CD4-positive, alpha-beta T cell (primary cell): ENCODE results near the gene KRTAP4-6. TPM values are rescaled to one million over a fixed set of nuclear protein-coding genes. Genes with fewer than 3 reads are reported as not detected.

Source experiments
- ATAC-seq: fragments of 200-7000 bp; cut with Tn5 transposase; one replicate; pipeline ENCODE4 v1.10.0; 2022; ENCODE audit warnings: mild to moderate bottlenecking; ENCODE audit not compliant: poor library complexity
- CTCF ChIA-PET: fragments of 350-600 bp; sonication (Branson Sonifier 250); formaldehyde crosslinking; loops from one replicate; lab custom pipeline; 2021; ENCODE audit warnings: antibody characterized with exemption, inconsistent platforms; lab: Charles Lee
- POLR2A ChIA-PET: fragments of 350-600 bp; sonication (Branson Sonifier 250); formaldehyde crosslinking; loops from one replicate; lab custom pipeline; 2021; ENCODE audit warnings: antibody characterized with exemption, inconsistent platforms; lab: Charles Lee
- DNase-seq, 14 experiments: peaks; one replicate each; pipeline ENCODE4 v3.0.0-alpha.2; 2013 to 2020; ENCODE audit warnings: mixed read lengths in 2 of 14
- H3K27ac ChIP-seq, 2 donors: one replicate each; pipeline versions ENCODE4 v1.5.1 to v1.7.0; 2013; ENCODE audit warnings: low read length in 2 of 2, low read depth in 1 of 2, mild to moderate bottlenecking in 1 of 2
- H3K27me3 ChIP-seq, 2 experiments: 1 replicate in 1 of 2; 2 replicates in 1 of 2; pipeline versions ENCODE4 v1.6.1 to v1.7.0; 2013; ENCODE audit warnings: low read length in 2 of 2, control low read depth in 1 of 2, mild to moderate bottlenecking in 1 of 2, moderate library complexity in 1 of 2; ENCODE audit not compliant: insufficient read depth in 2 of 2, control insufficient read depth in 1 of 2
- H3K36me3 ChIP-seq: one replicate; pipeline ENCODE4 v1.6.1; 2013; ENCODE audit warnings: low read length, control low read depth; ENCODE audit not compliant: insufficient read depth
- H3K4me1 ChIP-seq: one replicate; pipeline ENCODE4 v1.6.1; 2013; ENCODE audit warnings: low read length, control low read depth; ENCODE audit not compliant: insufficient read depth
- H3K4me3 ChIP-seq: one replicate; pipeline ENCODE4 v1.5.1; 2013; ENCODE audit warnings: mild to moderate bottlenecking, low read length, moderate library complexity
- H3K9me3 ChIP-seq, 2 experiments: 1 replicate in 1 of 2; 2 replicates in 1 of 2; pipeline versions ENCODE4 v1.6.1 to v1.7.0; 2013; ENCODE audit warnings: low read length in 2 of 2, mild to moderate bottlenecking in 2 of 2, control low read depth in 1 of 2, moderate library complexity in 1 of 2; ENCODE audit not compliant: control insufficient read depth in 1 of 2, insufficient read depth in 1 of 2
- H3K27ac Mint-ChIP-seq: one replicate; pipeline ENCODE4 v1.8.0; 2020; ENCODE audit warnings: mixed read lengths
- H3K27me3 Mint-ChIP-seq: one replicate; pipeline ENCODE4 v1.8.0; 2021; ENCODE audit warnings: mixed read lengths
- H3K36me3 Mint-ChIP-seq: one replicate; pipeline ENCODE4 v1.8.0; 2021; ENCODE audit warnings: low read depth, mixed read lengths
- H3K4me1 Mint-ChIP-seq: one replicate; pipeline ENCODE4 v1.8.0; 2021; ENCODE audit warnings: low read depth, mixed read lengths
- H3K4me3 Mint-ChIP-seq: one replicate; pipeline ENCODE4 v1.8.0; 2020; ENCODE audit warnings: mild to moderate bottlenecking, mixed read lengths
- H3K9me3 Mint-ChIP-seq: one replicate; pipeline ENCODE4 v1.8.0; 2020; ENCODE audit warnings: mixed read lengths
- CTCF ChIP-seq: fragments of 200-600 bp; IDR thresholded peaks from one replicate; pipeline ENCODE4 v1.8.0; 2022; ENCODE audit warnings: antibody characterized with exemption, mild to moderate bottlenecking
- intact Hi-C, 2 experiments: fragments of 100-400 bp; cut with DNase I in 1 of 2; cut with micrococcal nuclease in 1 of 2; formaldehyde crosslinking; loops; one replicate each; pipeline versions ENCODE4 v1.15.1 to v1.9.0; 2023 to 2025; cut with DNase I, micrococcal nuclease
- total RNA-seq, 174 experiments: library from RNA in 2 of 174; stranded (reverse) in 2 of 174; gene quantifications; one replicate each; pipeline ENCODE4 v1.2.3 and lab custom pipeline; 2021 to 2026

The KRTAP4-6 gene
- total RNA-seq, 2 experiments from 2014 or later = not detected

- H3K4me3 Mint-ChIP-seq = no peak overlapping the region
- Histone ChIP-seq H3K36me3 (no peaks in the 10 kb centered on the region), H3K27ac (no peak overlapping the region), H3K4me3 (no peak overlapping the region), H3K27me3 (no peaks in the 10 kb centered on the region), H3K4me1 (no peaks in the 10 kb centered on the region), H3K9me3 (no peaks in the 10 kb centered on the region)
- ChIA-PET CTCF (no interaction called here), POLR2A (no interaction called here)
- no peaks in the 10 kb centered on the region for H3K4me1 Mint-ChIP-seq
- no peak overlapping the region for H3K27ac Mint-ChIP-seq
- intact Hi-C loops = no loop called here
- DNase-seq (no peak), ATAC-seq (no peak)
- TF ChIP-seq CTCF = no peak
- no peaks in the 10 kb centered on the region for H3K27me3 Mint-ChIP-seq
- no peaks in the 10 kb centered on the region for H3K9me3 Mint-ChIP-seq
- no peaks in the 10 kb centered on the region for H3K36me3 Mint-ChIP-seq
Observed at GRCh38 chr17:41178341-41178740, 38.0 kb upstream of the KRTAP4-6 start.

GRCh38 chr17:41177727-41178271 is 37.5 kb upstream of the KRTAP4-6 start, which contains the start of gene KRTAP4-2:
TSS of gene KRTAP4-2 (minus strand) at chr17:41178221. CDS start at chr17:41178164, 57 bp downstream.
- no peak for TF ChIP-seq CTCF
- H3K4me1 Mint-ChIP-seq = no peaks in the 10 kb centered on the region
- ATAC-seq (no peak), DNase-seq (no peak)
- H3K9me3 ChIP-seq = no peaks in the 10 kb centered on the region
- intact Hi-C loops = no loop called here
- H3K4me3 ChIP-seq = no peak within 1 kb of the TSS
- H3K9me3 Mint-ChIP-seq = no peaks in the 10 kb centered on the region
- ChIA-PET POLR2A (no interaction called here), CTCF (no interaction called here)
- no peaks in the 10 kb centered on the region for H3K36me3 Mint-ChIP-seq
- H3K4me3 Mint-ChIP-seq = no peak within 1 kb of the TSS
- no peaks in the 10 kb centered on the region for H3K27me3 ChIP-seq
- H3K27ac Mint-ChIP-seq = no peak within 1 kb of the TSS
- no peaks in the 10 kb centered on the region for H3K27me3 Mint-ChIP-seq
- no peaks in the 10 kb centered on the region for H3K36me3 ChIP-seq
- H3K27ac ChIP-seq = no peak within 1 kb of the TSS
- H3K4me1 ChIP-seq = no peaks in the 10 kb centered on the region

GRCh38 chr17:41176744-41177387 is 36.5 kb upstream of the KRTAP4-6 start:
- no peak overlapping the region for H3K27ac ChIP-seq
- Mint-ChIP-seq H3K4me3 (no peak overlapping the region), H3K9me3 (no peaks in the 10 kb centered on the region), H3K27me3 (no peaks in the 10 kb centered on the region), H3K27ac (no peak overlapping the region), H3K36me3 (no peaks in the 10 kb centered on the region), H3K4me1 (no peaks in the 10 kb centered on the region)
- ChIA-PET POLR2A (no interaction called here), CTCF (no interaction called here)
- ATAC-seq (no peak), DNase-seq (no peak)
- no peaks in the 10 kb centered on the region for H3K27me3 ChIP-seq
- TF ChIP-seq CTCF = no peak
- intact Hi-C loops = no loop called here
- no peaks in the 10 kb centered on the region for H3K4me1 ChIP-seq
- no peaks in the 10 kb centered on the region for H3K9me3 ChIP-seq
- H3K4me3 ChIP-seq = no peak overlapping the region
- no peaks in the 10 kb centered on the region for H3K36me3 ChIP-seq
